ENCODE results near the gene POLR2M. TPM values are rescaled to one million over a fixed set of nuclear protein-coding genes. Genes with fewer than 3 reads are reported as not detected.

POLR2M gene
- total and polyA plus RNA-seq, 9 donors, result 47.1 to 510 (median 113) TPM

GRCh38 chr15:57663262-57663661, 43.3 kb upstream of the POLR2M start:
- intact Hi-C loops (cut with DNase I), result loop anchor here in 3 of 4 donors (10.0 kb wide), 3 partner anchors 82 to 412 kb away; partner anchors contain the start of gene ALDH1A2 (in 2 of the 3)
- TF ChIP-seq POLR2A (IDR thresholded peaks at IDR 0.05), result no peak
- no peak for TF ChIP-seq CTCF (IDR thresholded peaks at IDR 0.05)
- no peak for TF ChIP-seq EP300 (IDR thresholded peaks at IDR 0.05)
- no peak overlapping the region for H3K27ac ChIP-seq
- no peaks in the 10 kb centered on the region for H3K9me3 ChIP-seq
- DNase-seq, result no peak
- peaks cover 2% of the 10 kb centered on the region for H3K4me1 ChIP-seq (ENCODE audit: insufficient read depth)
- H3K36me3 ChIP-seq, result no peaks in the 10 kb centered on the region
- WGBS, 3 donors, result 94 to 97% (median 95%) methylated on average over 2 of the region's 2 CpGs
- no peak overlapping the region for H3K4me3 ChIP-seq
- no peaks in the 10 kb centered on the region for H3K27me3 ChIP-seq

- H3K9me3 ChIP-seq, result no peaks in the 10 kb centered on the region
- H3K4me1 ChIP-seq (ENCODE audit: insufficient read depth), result peaks cover 2% of the 10 kb centered on the region
- no peak for TF ChIP-seq CTCF (IDR thresholded peaks at IDR 0.05)
- H3K27ac ChIP-seq, result no peak overlapping the region
- H3K4me3 ChIP-seq, result no peak overlapping the region
- H3K36me3 ChIP-seq, result no peaks in the 10 kb centered on the region
- intact Hi-C loops (cut with DNase I), result loop anchor here in 3 of 4 donors (5.0 to 10.0 kb wide), 4 partner anchors 80 to 410 kb away; partner anchors contain the start of gene ALDH1A2 (in 2 of the 3)
- WGBS, 3 donors, result 78 to 84% (median 80%) methylated on average over 2 of the region's 2 CpGs
- no peak for DNase-seq
- H3K27me3 ChIP-seq, result no peaks in the 10 kb centered on the region
Observed at GRCh38 chr15:57665194-57665593, 41.3 kb upstream of the POLR2M start.

GRCh38 chr15:57665939-57666338, 40.6 kb upstream of the POLR2M start:
- no peak overlapping the region for H3K27ac ChIP-seq
- no peak overlapping the region for H3K4me3 ChIP-seq
- WGBS, 3 donors, result 72 to 81% (median 79%) methylated on average over 4 of the region's 4 CpGs
- DNase-seq, result no peak
- H3K36me3 ChIP-seq, result no peaks in the 10 kb centered on the region
- H3K9me3 ChIP-seq, result no peaks in the 10 kb centered on the region
- TF ChIP-seq POLR2A (IDR thresholded peaks at IDR 0.05), result no peak
- TF ChIP-seq EP300 (IDR thresholded peaks at IDR 0.05), result no peak
- TF ChIP-seq CTCF (IDR thresholded peaks at IDR 0.05), result no peak
- H3K4me1 ChIP-seq (ENCODE audit: insufficient read depth), result peaks cover 2% of the 10 kb centered on the region
- intact Hi-C loops (cut with DNase I), result loop anchor here in 3 of 4 donors (5.0 to 10.0 kb wide), 4 partner anchors 79 to 409 kb away; partner anchors contain the start of gene ALDH1A2 (in 2 of the 3)
- no peaks in the 10 kb centered on the region for H3K27me3 ChIP-seq

GRCh38 chr15:57667171-57667849, 39.2 kb upstream of the POLR2M start:
- Histone ChIP-seq H3K9me3 (no peaks in the 10 kb centered on the region), H3K4me3 (no peak overlapping the region), H3K4me1 (ENCODE audit: insufficient read depth) (peaks cover 2% of the 10 kb centered on the region), H3K36me3 (no peaks in the 10 kb centered on the region), H3K27me3 (no peaks in the 10 kb centered on the region), H3K27ac (no peak overlapping the region)
- intact Hi-C loops (cut with DNase I), result loop anchor here in 3 of 4 donors (5.0 to 10.0 kb wide), 4 partner anchors 77 to 407 kb away; partner anchors contain the start of gene ALDH1A2 (in 2 of the 3)
- peak in 2 of 5 donors; percentile 18 to 29 for DNase-seq
- WGBS, 3 donors, result 8 to 18% (median 12%) methylated on average over 10 of the region's 10 CpGs
- TF ChIP-seq POLR2A (IDR thresholded peaks at IDR 0.05), result no peak
- TF ChIP-seq CTCF (IDR thresholded peaks at IDR 0.05), result peak in 2 of 3 donors; percentile 24 to 32
